ENCODE data around the gene SLAMF1. TPM values are rescaled to one million over a fixed set of nuclear protein-coding genes. Genes with fewer than 3 reads are reported as not detected.
"Not testable (repeated sequence)": the region's sequence is repeated elsewhere in the genome, so short reads cannot be mapped to it uniquely, and the experiment has no call there.

SLAMF1 gene
- total RNA-seq, 1 experiment from 2014 or later: not detected

- DNase-seq (ENCODE audit: low spot score): no peak
- in situ Hi-C loops (cut with HindIII; ENCODE audit: low sequenced_read_pairs): no loop called here
Measured at GRCh38 chr1:160576884-160577283, 70.0 kb downstream of the SLAMF1 start.

GRCh38 chr1:160576390-160576789 is 70.5 kb downstream of the SLAMF1 start:
- DNase-seq (ENCODE audit: low spot score): no peak
- in situ Hi-C loops (cut with HindIII; ENCODE audit: low sequenced_read_pairs): no loop called here

GRCh38 chr1:160575112-160575664 is 71.7 kb downstream of the SLAMF1 start:
- in situ Hi-C loops (cut with HindIII; ENCODE audit: low sequenced_read_pairs): no loop called here
- DNase-seq (ENCODE audit: low spot score): no peak

GRCh38 chr1:160570840-160571239 is 76.0 kb downstream of the SLAMF1 start:
- in situ Hi-C loops (cut with HindIII; ENCODE audit: low sequenced_read_pairs): no loop called here

GRCh38 chr1:160569806-160570205 is 77.0 kb downstream of the SLAMF1 start:
- no peak for DNase-seq (ENCODE audit: low spot score)
- in situ Hi-C loops (cut with HindIII; ENCODE audit: low sequenced_read_pairs): no loop called here

More at GRCh38 chr1:160570840-160571239, 76.0 kb downstream of the SLAMF1 start:
- DNase-seq (ENCODE audit: low spot score): no peak

- no peak for DNase-seq (ENCODE audit: low spot score)
- in situ Hi-C loops (cut with HindIII; ENCODE audit: low sequenced_read_pairs): no loop called here
Measured at GRCh38 chr1:160567858-160568682, 78.8 kb downstream of the SLAMF1 start.

- no peak for DNase-seq (ENCODE audit: low spot score)
- in situ Hi-C loops (cut with HindIII; ENCODE audit: low sequenced_read_pairs): no loop called here
Measured at GRCh38 chr1:160567341-160567740, 79.5 kb downstream of the SLAMF1 start.

- in situ Hi-C loops (cut with HindIII; ENCODE audit: low sequenced_read_pairs): no loop called here
- DNase-seq (ENCODE audit: low spot score): no peak
Measured at GRCh38 chr1:160565564-160565963, 81.3 kb downstream of the SLAMF1 start.

GRCh38 chr1:160563230-160563629 is 83.6 kb downstream of the SLAMF1 start:
- in situ Hi-C loops (cut with HindIII; ENCODE audit: low sequenced_read_pairs); DNase-seq (ENCODE audit: low spot score): not testable (repeated sequence)

- in situ Hi-C loops (cut with HindIII; ENCODE audit: low sequenced_read_pairs): not testable (repeated sequence)
Measured at GRCh38 chr1:160562745-160563144, 84.1 kb downstream of the SLAMF1 start.

GRCh38 chr1:160560806-160561205 is 86.0 kb downstream of the SLAMF1 start:
- in situ Hi-C loops (cut with HindIII; ENCODE audit: low sequenced_read_pairs): no loop called here
- DNase-seq (ENCODE audit: low spot score): no peak

More at GRCh38 chr1:160562745-160563144, 84.1 kb downstream of the SLAMF1 start:
- not testable (repeated sequence) for DNase-seq (ENCODE audit: low spot score)

- in situ Hi-C loops (cut with HindIII; ENCODE audit: low sequenced_read_pairs): no loop called here
- DNase-seq (ENCODE audit: low spot score): no peak
Measured at GRCh38 chr1:160560045-160560705, 86.7 kb downstream of the SLAMF1 start.

GRCh38 chr1:160559437-160559836 is 87.4 kb downstream of the SLAMF1 start:
- in situ Hi-C loops (cut with HindIII; ENCODE audit: low sequenced_read_pairs): not testable (repeated sequence)

GRCh38 chr1:160558660-160559380 is 88.0 kb downstream of the SLAMF1 start:
- no peak for DNase-seq (ENCODE audit: low spot score)
- in situ Hi-C loops (cut with HindIII; ENCODE audit: low sequenced_read_pairs): no loop called here

More at GRCh38 chr1:160559437-160559836, 87.4 kb downstream of the SLAMF1 start:
- DNase-seq (ENCODE audit: low spot score): not testable (repeated sequence)

Other genes with a start within 250 kb of the SLAMF1 start
- 1.0 and 3.0 TPM in 2 replicates for gene VANGL2, start 246.5 kb downstream of the SLAMF1 start, total RNA-seq (2014; rRNA removed; shearing (Covaris generic))
- not detected in 2 replicates for gene SLAMF6, start 123.8 kb downstream of the SLAMF1 start, total RNA-seq (2014; rRNA removed; shearing (Covaris generic))
- gene CD84, start 67.5 kb downstream of the SLAMF1 start, total RNA-seq (2014; rRNA removed; shearing (Covaris generic)): not detected in 2 replicates
- not detected in 2 replicates for gene CD48, start 64.8 kb upstream of the SLAMF1 start, total RNA-seq (2014; rRNA removed; shearing (Covaris generic))
- gene SLAMF7, start 92.2 kb upstream of the SLAMF1 start, total RNA-seq (2014; rRNA removed; shearing (Covaris generic)): not detected in 2 replicates
- gene LY9, start 149.1 kb upstream of the SLAMF1 start, total RNA-seq (2014; rRNA removed; shearing (Covaris generic)): not detected in 2 replicates
- gene CD244, start 215.8 kb upstream of the SLAMF1 start, total RNA-seq (2014; rRNA removed; shearing (Covaris generic)): not detected in 2 replicates
- gene ITLN1, start 238.1 kb upstream of the SLAMF1 start, total RNA-seq (2014; rRNA removed; shearing (Covaris generic)): not detected in 2 replicates